Measurements from ENCODE around the gene CHI3L1. TPM values are rescaled to one million over a fixed set of nuclear protein-coding genes. Genes with fewer than 3 reads are reported as not detected.

CHI3L1 gene
- total and polyA plus RNA-seq, 2 donors (not counting 1 experiment from before 2014, with no cell fraction given) = 0.15 TPM; not detected in 1

GRCh38 chr1:203143641-203144040, 42.9 kb downstream of the CHI3L1 start:
- no peak overlapping the region for H2AFZ ChIP-seq (ENCODE audit: insufficient read depth, low read depth, low read length, poor library complexity, severe bottlenecking)
- CTCF ChIA-PET = no interaction called here
- H3K4me2 ChIP-seq (replicated peaks; ENCODE audit: low read depth, low read length, poor library complexity, severe bottlenecking) = no peak overlapping the region
- no peak overlapping the region for H3K9ac ChIP-seq (ENCODE audit: low read length)
- no peak overlapping the region for H3K4me3 Mint-ChIP-seq
- peaks cover 0 to 10% (median 0%) of the 10 kb centered on the region in 3 donors for H3K9me3 ChIP-seq (ENCODE audit: control extremely low read depth in 1 of 3, control insufficient read depth in 2 of 3, insufficient read depth in 1 of 3, low read length in 2 of 3)
- intact Hi-C loops (cut with micrococcal nuclease) = no loop called here
- no peaks in the 10 kb centered on the region for H3K4me1 ChIP-seq (ENCODE audit: control insufficient read depth in 2 of 2, insufficient read depth in 2 of 2, low read length in 2 of 2)
- peaks cover 3% of the 10 kb centered on the region for H3K9me3 Mint-ChIP-seq (ENCODE audit: insufficient read depth)
- ATAC-seq (ENCODE audit: low read depth) (no peak), DNase-seq (no peak)
- no peak overlapping the region for H3K27ac ChIP-seq (ENCODE audit: low read length in 2 of 2)
- TF ChIP-seq EZH2 (IDR thresholded peaks at IDR 0.05; ENCODE audit: borderline replicate concordance, insufficient read depth, low read depth, low read length, poor library complexity, severe bottlenecking) (no peak), CTCF (IDR thresholded peaks at IDR 0.05) (no peak)
- H3K27ac Mint-ChIP-seq = no peak overlapping the region
- WGBS (ENCODE audit: insufficient coverage) = 90% methylated on average over 6 of the region's 11 CpGs
- no peak overlapping the region for H3K4me3 ChIP-seq (ENCODE audit: control extremely low read depth in 1 of 5, extremely low read depth in 1 of 5, insufficient read depth in 1 of 5, low read depth in 2 of 5, low read length in 4 of 5)
- H3K4me1 Mint-ChIP-seq = no peaks in the 10 kb centered on the region
- H3K36me3 ChIP-seq (replicated peaks in 1 of 2; ENCODE audit: control extremely low read depth in 1 of 2, control insufficient read depth in 1 of 2, extremely low read depth in 1 of 2, insufficient read depth in 2 of 2, low read length in 1 of 2) = no peaks in the 10 kb centered on the region
- POLR2A ChIA-PET = no interaction called here
- no peaks in the 10 kb centered on the region for H4K20me1 ChIP-seq (ENCODE audit: control insufficient read depth, insufficient read depth, low read length, poor library complexity, severe bottlenecking)
- peaks cover 13% of the 10 kb centered on the region for H3K27me3 Mint-ChIP-seq
- no peaks in the 10 kb centered on the region for H3K79me2 ChIP-seq (ENCODE audit: control insufficient read depth, insufficient read depth, low read length)
- H3K27me3 ChIP-seq (replicated peaks in 1 of 4; ENCODE audit: control extremely low read depth in 1 of 4, control insufficient read depth in 3 of 4, insufficient read depth in 4 of 4, low read length in 3 of 4) = peaks cover 0 to 5% (median 0%) of the 10 kb centered on the region in 4 experiments

GRCh38 chr1:203142684-203143408, 43.7 kb downstream of the CHI3L1 start:
- CTCF ChIA-PET = no interaction called here

More at GRCh38 chr1:203142684-203143408, 43.7 kb downstream of the CHI3L1 start:
- H3K9me3 ChIP-seq (ENCODE audit: control extremely low read depth in 1 of 3, control insufficient read depth in 2 of 3, insufficient read depth in 1 of 3, low read length in 2 of 3) = peaks cover 0 to 10% (median 0%) of the 10 kb centered on the region in 3 donors
- H3K9ac ChIP-seq (ENCODE audit: low read length) = no peak overlapping the region
- no peak for DNase-seq
- H3K27me3 ChIP-seq (replicated peaks in 1 of 4; ENCODE audit: control extremely low read depth in 1 of 4, control insufficient read depth in 3 of 4, insufficient read depth in 4 of 4, low read length in 3 of 4) = peaks cover 0 to 5% (median 0%) of the 10 kb centered on the region in 4 experiments
- H3K27ac ChIP-seq (ENCODE audit: low read length in 2 of 2) = no peak overlapping the region
- no peak overlapping the region for H2AFZ ChIP-seq (ENCODE audit: insufficient read depth, low read depth, low read length, poor library complexity, severe bottlenecking)
- no peak overlapping the region for H3K4me3 ChIP-seq (ENCODE audit: control extremely low read depth in 1 of 5, extremely low read depth in 1 of 5, insufficient read depth in 1 of 5, low read depth in 2 of 5, low read length in 4 of 5)
- POLR2A ChIA-PET = no interaction called here
- H3K4me1 Mint-ChIP-seq = no peaks in the 10 kb centered on the region
- H3K79me2 ChIP-seq (ENCODE audit: control insufficient read depth, insufficient read depth, low read length) = no peaks in the 10 kb centered on the region
- H3K4me2 ChIP-seq (replicated peaks; ENCODE audit: low read depth, low read length, poor library complexity, severe bottlenecking) = no peak overlapping the region
- intact Hi-C loops (cut with micrococcal nuclease) = no loop called here
- no peak for ATAC-seq (ENCODE audit: low read depth)
- no peak overlapping the region for H3K27ac Mint-ChIP-seq
- H3K9me3 Mint-ChIP-seq (ENCODE audit: insufficient read depth) = peaks cover 3% of the 10 kb centered on the region
- H3K27me3 Mint-ChIP-seq = peaks cover 13% of the 10 kb centered on the region
- TF ChIP-seq EZH2 (IDR thresholded peaks at IDR 0.05; ENCODE audit: borderline replicate concordance, insufficient read depth, low read depth, low read length, poor library complexity, severe bottlenecking) (no peak), CTCF (IDR thresholded peaks at IDR 0.05) (no peak)
- no peaks in the 10 kb centered on the region for H3K36me3 ChIP-seq (replicated peaks in 1 of 2; ENCODE audit: control extremely low read depth in 1 of 2, control insufficient read depth in 1 of 2, extremely low read depth in 1 of 2, insufficient read depth in 2 of 2, low read length in 1 of 2)
- no peaks in the 10 kb centered on the region for H4K20me1 ChIP-seq (ENCODE audit: control insufficient read depth, insufficient read depth, low read length, poor library complexity, severe bottlenecking)
- H3K4me3 Mint-ChIP-seq = no peak overlapping the region
- no peaks in the 10 kb centered on the region for H3K4me1 ChIP-seq (ENCODE audit: control insufficient read depth in 2 of 2, insufficient read depth in 2 of 2, low read length in 2 of 2)
- 33% methylated on average over 3 of the region's 5 CpGs for WGBS (ENCODE audit: insufficient coverage)

Data from B cell (primary cell).